ENCODE data around the gene GRK4.

DNA sequence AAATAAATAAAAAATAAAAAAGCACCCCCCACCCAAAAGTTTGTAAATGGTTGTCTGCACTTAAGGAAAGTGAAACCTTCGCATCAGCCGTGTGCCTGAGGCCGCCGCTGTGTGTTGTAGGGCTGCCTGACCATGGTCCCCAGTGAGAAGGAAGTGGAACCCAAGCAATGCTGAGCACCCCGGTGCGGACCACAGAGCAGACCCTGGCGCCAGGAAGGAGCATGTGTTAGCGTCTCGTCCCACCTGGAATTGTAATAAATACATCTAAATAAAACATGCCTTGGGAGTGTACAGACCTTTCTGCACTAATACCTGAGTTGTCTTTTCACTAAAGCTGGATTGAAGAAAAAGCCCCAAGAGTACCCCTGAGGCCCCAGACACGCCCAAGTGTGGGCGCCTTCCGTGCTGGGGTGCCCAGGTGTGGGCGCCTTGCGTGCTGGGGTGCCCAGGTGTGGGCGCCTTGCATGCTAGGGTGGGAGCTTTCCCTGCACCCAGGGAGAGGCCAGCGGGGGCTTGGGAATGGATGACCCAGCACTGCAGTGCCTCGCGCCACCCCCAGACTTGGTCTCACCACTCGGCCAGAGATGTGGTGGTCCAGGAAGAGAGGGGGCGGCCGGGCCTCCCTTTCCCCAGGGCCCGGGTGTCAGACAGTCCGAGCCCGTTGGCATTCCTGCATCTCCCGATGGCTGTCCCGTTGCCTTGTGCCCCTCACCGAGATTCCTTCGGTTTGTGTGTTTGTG lies 77.3 kb downstream of the GRK4 start:
- TF ChIP-seq, protein P1, sequence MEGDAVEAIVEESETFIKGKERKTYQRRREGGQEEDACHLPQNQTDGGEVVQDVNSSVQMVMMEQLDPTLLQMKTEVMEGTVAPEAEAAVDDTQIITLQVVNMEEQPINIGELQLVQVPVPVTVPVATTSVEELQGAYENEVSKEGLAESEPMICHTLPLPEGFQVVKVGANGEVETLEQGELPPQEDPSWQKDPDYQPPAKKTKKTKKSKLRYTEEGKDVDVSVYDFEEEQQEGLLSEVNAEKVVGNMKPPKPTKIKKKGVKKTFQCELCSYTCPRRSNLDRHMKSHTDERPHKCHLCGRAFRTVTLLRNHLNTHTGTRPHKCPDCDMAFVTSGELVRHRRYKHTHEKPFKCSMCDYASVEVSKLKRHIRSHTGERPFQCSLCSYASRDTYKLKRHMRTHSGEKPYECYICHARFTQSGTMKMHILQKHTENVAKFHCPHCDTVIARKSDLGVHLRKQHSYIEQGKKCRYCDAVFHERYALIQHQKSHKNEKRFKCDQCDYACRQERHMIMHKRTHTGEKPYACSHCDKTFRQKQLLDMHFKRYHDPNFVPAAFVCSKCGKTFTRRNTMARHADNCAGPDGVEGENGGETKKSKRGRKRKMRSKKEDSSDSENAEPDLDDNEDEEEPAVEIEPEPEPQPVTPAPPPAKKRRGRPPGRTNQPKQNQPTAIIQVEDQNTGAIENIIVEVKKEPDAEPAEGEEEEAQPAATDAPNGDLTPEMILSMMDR (IDR thresholded peaks at IDR 0.05): no peak
- no peak for TF ChIP-seq ZFX (IDR thresholded peaks at IDR 0.05; ENCODE audit: borderline replicate concordance)

All from 22Rv1 (cell line).